HEK293T (cell line): Measurements from ENCODE around the gene DPYSL4.
"Not testable (repeated sequence)": the region's sequence is repeated elsewhere in the genome, so short reads cannot be mapped to it uniquely, and the experiment has no call there.

Experiments
- CTCF ChIA-PET: fragments of 350-600 bp; formaldehyde crosslinking; extraction: SDS; loops from one replicate; lab custom pipeline; 2021; ENCODE audit warnings: antibody characterized with exemption, inconsistent platforms; lab: Yijun Ruan, JAX
- POLR2A ChIA-PET: fragments of 350-600 bp; formaldehyde crosslinking; extraction: SDS; loops from one replicate; lab custom pipeline; 2020; ENCODE audit warnings: antibody characterized with exemption, inconsistent platforms; lab: Yijun Ruan, JAX
- DNase-seq: peaks from one replicate; pipeline ENCODE4 v3.0.0; 2012; ENCODE audit warnings: mixed read lengths; ENCODE audit errors: extremely low spot score
- ARNT ChIP-seq: fragments of 450-650 bp; IDR thresholded peaks from 2 replicates; pipeline ENCODE4 v1.6.1; 2017; ENCODE audit warnings: mild to moderate bottlenecking
- BHLHE40 ChIP-seq: fragments of 450-650 bp; IDR thresholded peaks from 2 replicates; pipeline ENCODE4 v1.6.1; 2016; ENCODE audit warnings: mild to moderate bottlenecking, moderate library complexity, borderline replicate concordance
- CTBP1 ChIP-seq: fragments of 450-650 bp; IDR thresholded peaks from 2 replicates; pipeline ENCODE4 v1.6.1; 2016; ENCODE audit warnings: borderline replicate concordance
- ELF4 ChIP-seq: fragments of 450-650 bp; IDR thresholded peaks from 2 replicates; pipeline ENCODE4 v1.6.1; 2017; ENCODE audit warnings: antibody characterized with exemption
- FOXA1 ChIP-seq: fragments of 450-650 bp; IDR thresholded peaks from 2 replicates; pipeline ENCODE4 v1.6.1; 2016; ENCODE audit warnings: mild to moderate bottlenecking
- FOXK2 ChIP-seq: fragments of 450-650 bp; IDR thresholded peaks from 2 replicates; pipeline ENCODE4 v1.6.1; 2016; ENCODE audit warnings: mild to moderate bottlenecking
- FOXM1 ChIP-seq: fragments of 450-650 bp; IDR thresholded peaks from 2 replicates; pipeline ENCODE4 v1.6.1; 2017; ENCODE audit warnings: mild to moderate bottlenecking, borderline replicate concordance
- HDGF ChIP-seq: fragments of 450-650 bp; IDR thresholded peaks from 2 replicates; pipeline ENCODE4 v1.6.1; 2017; ENCODE audit warnings: antibody characterized with exemption, borderline replicate concordance
- L3MBTL2 ChIP-seq: fragments of 450-650 bp; conservative IDR thresholded peaks from 2 replicates; pipeline ENCODE4 v1.6.1; 2016; ENCODE audit warnings: mild to moderate bottlenecking
- LEF1 ChIP-seq: fragments of 450-650 bp; IDR thresholded peaks from 2 replicates; pipeline ENCODE4 v1.6.1; 2017; ENCODE audit warnings: mild to moderate bottlenecking, borderline replicate concordance
- NFRKB ChIP-seq: fragments of 450-650 bp; IDR thresholded peaks from 2 replicates; pipeline ENCODE4 v1.6.1; 2016; ENCODE audit warnings: mild to moderate bottlenecking, moderate library complexity
- PKNOX1 ChIP-seq: fragments of 450-650 bp; IDR thresholded peaks from 2 replicates; pipeline ENCODE4 v1.6.1; 2016
- SP1 ChIP-seq: fragments of 450-650 bp; IDR thresholded peaks from 2 replicates; pipeline ENCODE4 v1.6.1; 2017
- SUZ12 ChIP-seq: fragments of 450-650 bp; IDR thresholded peaks from 2 replicates; pipeline ENCODE4 v1.6.1; 2016; ENCODE audit warnings: mild to moderate bottlenecking
- TARDBP ChIP-seq: fragments of 450-650 bp; IDR thresholded peaks from 2 replicates; pipeline ENCODE4 v1.6.1; 2016
- ZNF384 ChIP-seq: fragments of 450-650 bp; IDR thresholded peaks from 2 replicates; pipeline ENCODE4 v1.6.1; 2016

The DPYSL4 gene

GRCh38 chr10:132154931-132155330 lies 31.8 kb upstream of the DPYSL4 start:
- POLR2A ChIA-PET: no interaction called here

GRCh38 chr10:132155723-132156381 lies 30.9 kb upstream of the DPYSL4 start:
- no peak for DNase-seq
- POLR2A ChIA-PET: no interaction called here
- TF ChIP-seq SUZ12: no peak
- no peak for TF ChIP-seq TARDBP
- no peak for TF ChIP-seq FOXK2
- TF ChIP-seq L3MBTL2: no peak
- TF ChIP-seq SP1: no peak
- no peak for TF ChIP-seq ARNT
- no peak for TF ChIP-seq ZNF384
- no peak for TF ChIP-seq LEF1
- TF ChIP-seq BHLHE40: no peak
- no peak for TF ChIP-seq ELF4
- TF ChIP-seq NFRKB: no peak
- no peak for TF ChIP-seq HDGF
- no peak for TF ChIP-seq CTBP1
- no peak for TF ChIP-seq FOXM1
- no peak for TF ChIP-seq FOXA1
- no peak for TF ChIP-seq PKNOX1
- CTCF ChIA-PET: no interaction called here

More at GRCh38 chr10:132154931-132155330, 31.8 kb upstream of the DPYSL4 start:
- TF ChIP-seq FOXK2 (no peak), SP1 (no peak), FOXM1 (no peak), FOXA1 (no peak), ELF4 (no peak), BHLHE40 (no peak), ARNT (no peak), LEF1 (no peak)
- CTCF ChIA-PET: no interaction called here
- DNase-seq: no peak

GRCh38 chr10:132156382-132156781 lies 30.4 kb upstream of the DPYSL4 start:
- TF ChIP-seq FOXA1 (no peak), NFRKB (no peak), FOXM1 (no peak), ELF4 (no peak), CTBP1 (no peak), ARNT (no peak), SUZ12 (no peak), FOXK2 (no peak), L3MBTL2 (no peak), BHLHE40 (no peak), HDGF (no peak), ZNF384 (no peak), LEF1 (no peak), SP1 (no peak), TARDBP (no peak), PKNOX1 (no peak)
- DNase-seq: no peak
- ChIA-PET CTCF (no interaction called here), POLR2A (no interaction called here)

GRCh38 chr10:132157101-132157500 lies 29.6 kb upstream of the DPYSL4 start:
- ChIA-PET POLR2A (no interaction called here), CTCF (interaction anchor here (0.7 to 1.0 kb wide), 2 partner anchors 11 to 214 kb away, joined by 4 to 5 read pairs; no protein-coding TSS in a partner anchor)
- no peak for TF ChIP-seq SUZ12
- no peak for TF ChIP-seq FOXK2
- no peak for TF ChIP-seq ELF4
- no peak for TF ChIP-seq CTBP1
- TF ChIP-seq PKNOX1: no peak
- no peak for TF ChIP-seq L3MBTL2
- no peak for TF ChIP-seq LEF1
- TF ChIP-seq HDGF: no peak
- no peak for TF ChIP-seq ZNF384
- no peak for TF ChIP-seq NFRKB
- no peak for TF ChIP-seq FOXA1
- TF ChIP-seq SP1: no peak
- no peak for TF ChIP-seq FOXM1
- DNase-seq: no peak

- no peak for TF ChIP-seq SUZ12
- TF ChIP-seq PKNOX1: no peak
- no peak for TF ChIP-seq CTBP1
- TF ChIP-seq ARNT: no peak
- TF ChIP-seq FOXA1: no peak
- TF ChIP-seq SP1: no peak
- TF ChIP-seq NFRKB: no peak
Observed at GRCh38 chr10:132158122-132158741, 28.5 kb upstream of the DPYSL4 start.

GRCh38 chr10:132158823-132159222 lies 27.9 kb upstream of the DPYSL4 start:
- CTCF ChIA-PET: no interaction called here
- TF ChIP-seq L3MBTL2 (no peak), FOXM1 (no peak), BHLHE40 (no peak), ELF4 (no peak), CTBP1 (no peak), HDGF (no peak), NFRKB (no peak)
- no peak for DNase-seq
- POLR2A ChIA-PET: no interaction called here

More at GRCh38 chr10:132158122-132158741, 28.5 kb upstream of the DPYSL4 start:
- peak; percentile 62 for DNase-seq
- CTCF ChIA-PET: interaction anchor here (0.6 to 1.0 kb wide), 2 partner anchors 12 to 408 kb away, joined by 3 to 5 read pairs; no protein-coding TSS in a partner anchor
- POLR2A ChIA-PET: no interaction called here

GRCh38 chr10:132159302-132160230 lies 27.2 kb upstream of the DPYSL4 start:
- DNase-seq, CTCF ChIA-PET, POLR2A ChIA-PET: not testable (repeated sequence)

GRCh38 chr10:132160231-132160630 lies 26.5 kb upstream of the DPYSL4 start:
- POLR2A ChIA-PET, DNase-seq, CTCF ChIA-PET: not testable (repeated sequence)
